Panc1 (cell line): ENCODE data around the gene MPRIP. TPM values are rescaled to one million over a fixed set of nuclear protein-coding genes. Genes with fewer than 3 reads are reported as not detected.

ENCODE experiments used
- ATAC-seq: fragments of 200-7000 bp; cut with Tn5 transposase; 2 replicates; pipeline ENCODE4 v1.9.1; 2020; ENCODE audit warnings: mild to moderate bottlenecking, moderate library complexity
- BruUV-seq: library from RNA; stranded (reverse); fragments of 400-500 nt; replicated peaks from 2 replicates; lab custom pipeline; 2021; lab: Mats Ljungman, UMichigan
- CTCF ChIA-PET: fragments of 300-600 bp; sonication (Branson Sonifier 250); formaldehyde crosslinking; loops from one replicate; lab custom pipeline; 2022; ENCODE audit warnings: antibody characterized with exemption; lab: Charles Lee
- POLR2A ChIA-PET: fragments of 300-600 bp; sonication (Branson Sonifier 250); formaldehyde crosslinking; loops from one replicate; lab custom pipeline; 2022; ENCODE audit warnings: antibody characterized with exemption; lab: Charles Lee
- DNase-seq: peaks from one replicate; pipeline ENCODE4 v3.0.0-alpha.2; 2010; ENCODE audit warnings: low read depth, low spot score
- H3K27ac ChIP-seq: 2 replicates; pipeline ENCODE4 v1.5.1; 2011; ENCODE audit warnings: mild to moderate bottlenecking, low read length, inconsistent platforms
- H3K27me3 ChIP-seq: fragments of 200-500 bp; sonication (Bioruptor generic); 2 replicates; pipeline ENCODE4 v1.6.0; 2014; ENCODE audit warnings: low read length, inconsistent platforms; ENCODE audit not compliant: control insufficient read depth, insufficient read depth
- H3K36me3 ChIP-seq: fragments of 200-500 bp; sonication (Bioruptor generic); 2 replicates; pipeline ENCODE4 v1.5.1; 2014; ENCODE audit warnings: inconsistent platforms, mild to moderate bottlenecking, low read length, moderate library complexity; ENCODE audit not compliant: control insufficient read depth, insufficient read depth
- H3K4me1 ChIP-seq: 2 replicates; pipeline ENCODE4 v1.5.1; 2011; ENCODE audit warnings: inconsistent platforms, mild to moderate bottlenecking, low read length, moderate library complexity; ENCODE audit not compliant: control insufficient read depth, insufficient read depth
- H3K4me3 ChIP-seq, 2 experiments: 2 replicates each; pipeline ENCODE4 v1.5.1; 2011 to 2012; ENCODE audit warnings: low read depth in 2 of 2, low read length in 2 of 2, mild to moderate bottlenecking in 2 of 2, inconsistent platforms in 1 of 2, moderate library complexity in 1 of 2
- H3K9me3 ChIP-seq: fragments of 200-500 bp; sonication (Bioruptor generic); 2 replicates; pipeline ENCODE4 v1.5.1; 2014; ENCODE audit warnings: low read depth, mild to moderate bottlenecking, inconsistent platforms, low read length, moderate library complexity; ENCODE audit not compliant: control insufficient read depth, insufficient read depth
- CTCF ChIP-seq: fragments of 450-650 bp; IDR thresholded peaks from 2 replicates; pipeline ENCODE4 v1.5.1; 2017; ENCODE audit warnings: mild to moderate bottlenecking
- POLR2AphosphoS5 ChIP-seq: IDR thresholded peaks from 2 replicates; pipeline ENCODE4 v1.6.1; 2012; ENCODE audit warnings: mild to moderate bottlenecking, low read depth, low read length, moderate library complexity
- REST ChIP-seq, 2 experiments: IDR thresholded peaks; 2 replicates each; pipeline ENCODE4 v1.6.1; 2011 to 2012; ENCODE audit warnings: low read depth in 2 of 2, control low read depth in 1 of 2, low read length in 1 of 2, mild to moderate bottlenecking in 1 of 2, moderate library complexity in 1 of 2; ENCODE audit not compliant: insufficient read depth in 1 of 2
- SIN3A ChIP-seq: IDR thresholded peaks from 2 replicates; pipeline ENCODE4 v1.6.1; 2012; ENCODE audit warnings: low read depth, mild to moderate bottlenecking, low read length, moderate library complexity, borderline replicate concordance; ENCODE audit not compliant: insufficient read depth
- TCF7L2 ChIP-seq: IDR thresholded peaks from 2 replicates; pipeline ENCODE4 v1.6.1; 2011; ENCODE audit warnings: mild to moderate bottlenecking, low read depth, low read length, inconsistent platforms
- in situ Hi-C: cut with HindIII; loops from 2 replicates; pipeline ENCODE4 v1.10.0; 2016; ENCODE audit warnings: low sequenced_read_pairs, low pct_unique_long_range_greater_than_20kb
- intact Hi-C: fragments of 100-400 bp; cut with micrococcal nuclease; formaldehyde crosslinking; loops from one replicate; pipeline ENCODE4 v1.10.0; 2022; ENCODE audit not compliant: unreplicated experiment
- total RNA-seq: library from RNA; stranded (reverse); gene quantifications from one replicate; pipeline ENCODE4 v1.2.1, GENCODE V29; 2021; ENCODE audit not compliant: unreplicated experiment

Gene MPRIP
- total RNA-seq, 1 experiment from 2014 or later = 155 TPM

GRCh38 chr17:17186051-17186450 lies 143.8 kb downstream of the MPRIP start:
- no peak overlapping the region for H3K4me3 ChIP-seq
- ChIA-PET CTCF (no interaction called here), POLR2A (no interaction called here)
- no peak overlapping the region for H3K27ac ChIP-seq
- ATAC-seq = no peak
- H3K4me1 ChIP-seq = no peaks in the 10 kb centered on the region
- no peaks in the 10 kb centered on the region for H3K27me3 ChIP-seq
- BruUV-seq = no TSS peak
- H3K36me3 ChIP-seq = no peaks in the 10 kb centered on the region
- H3K9me3 ChIP-seq = no peaks in the 10 kb centered on the region
- in situ Hi-C loops = no loop called here
- no peak for DNase-seq
- intact Hi-C loops = no loop called here
- TF ChIP-seq REST (IDR thresholded peaks at IDR 0.05; ENCODE audit: insufficient read depth in 1 of 2, low read depth in 2 of 2, low read length in 1 of 2) (no peak), POLR2AphosphoS5 (no peak), CTCF (no peak), TCF7L2 (no peak), SIN3A (no peak)

- intact Hi-C loops (no loop called here), in situ Hi-C loops (no loop called here)
- Histone ChIP-seq H3K4me1 (no peaks in the 10 kb centered on the region), H3K9me3 (no peaks in the 10 kb centered on the region), H3K36me3 (no peaks in the 10 kb centered on the region), H3K27ac (no peak overlapping the region), H3K4me3 (no peak overlapping the region), H3K27me3 (no peaks in the 10 kb centered on the region)
- BruUV-seq = no TSS peak
- TF ChIP-seq TCF7L2 = no peak
- no peak for TF ChIP-seq REST (IDR thresholded peaks at IDR 0.05; ENCODE audit: insufficient read depth in 1 of 2, low read depth in 2 of 2, low read length in 1 of 2)
- no peak for TF ChIP-seq SIN3A
- TF ChIP-seq CTCF = no peak
- no peak for TF ChIP-seq POLR2AphosphoS5
- DNase-seq (no peak), ATAC-seq (no peak)
- ChIA-PET POLR2A (no interaction called here), CTCF (no interaction called here)
These were observed 144.6 kb downstream of the MPRIP start for GRCh38 chr17:17186551-17187505.
